ENCODE measurements around the gene STEEP1.

The STEEP1 gene

GRCh38 chrX:119605464-119606279 is 40.5 kb upstream of the STEEP1 start:
- Histone ChIP-seq H4K20me1 (ENCODE audit: insufficient read depth) (no peaks in the 10 kb centered on the region), H3K79me2 (ENCODE audit: insufficient read depth, low read depth) (peaks cover 49% of the 10 kb centered on the region), H3K27me3 (ENCODE audit: insufficient read depth, low read depth) (no peaks in the 10 kb centered on the region), H2AFZ (ENCODE audit: low read depth) (peak overlapping the region; percentile 18; the same call in 1 of the 2 replicates), H3K9ac (peak overlapping the region; percentile 94), H3K36me3 (ENCODE audit: insufficient read depth) (no peaks in the 10 kb centered on the region; the same call in 1 of the 2 replicates), H3K4me1 (ENCODE audit: low read depth, poor library complexity, severe bottlenecking) (peaks cover 46% of the 10 kb centered on the region), H3K4me3 (IDR thresholded peaks at IDR 0.05; ENCODE audit: insufficient read depth, low read depth, low read length) (no peak overlapping the region), H3K4me2 (peak overlapping the region; percentile 73; the same call in 1 of the 2 replicates), H3K27ac (peak overlapping the region; percentile 87)
- TF ChIP-seq CTCF (conservative IDR thresholded peaks at IDR 0.05; ENCODE audit: low read depth, low read length): no peak

DNA sequence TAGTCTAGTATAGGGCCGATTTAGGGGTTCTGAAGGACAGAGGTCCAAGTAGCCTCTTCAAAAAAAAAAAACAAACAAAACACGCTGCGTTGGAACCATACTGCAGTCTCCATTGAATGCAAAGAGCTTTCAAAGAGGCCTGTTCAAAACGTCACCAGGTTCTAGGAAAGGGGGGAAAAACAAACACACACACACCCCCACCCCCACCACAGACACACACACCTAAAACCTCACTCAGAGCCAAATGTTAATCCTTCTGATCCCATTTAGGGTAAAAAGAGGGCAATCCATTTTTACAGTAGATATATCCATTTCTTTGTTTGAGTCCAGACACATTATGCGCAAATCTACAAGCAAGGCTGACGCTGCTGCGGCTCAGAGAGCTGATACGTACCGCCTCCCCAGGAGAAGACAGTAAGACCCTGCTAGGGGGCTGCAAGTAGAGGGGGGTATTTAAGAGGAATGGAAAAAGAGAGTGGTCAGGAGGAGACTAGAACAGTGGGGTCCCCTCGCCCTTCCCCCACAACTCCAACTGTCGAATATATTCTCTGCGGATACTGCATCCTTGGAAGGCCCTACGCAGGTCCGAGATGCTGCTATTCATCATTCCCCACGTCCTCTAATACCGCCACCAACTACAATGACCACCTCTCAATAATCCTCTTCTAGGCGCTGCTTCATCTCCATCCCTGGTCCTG is 39.7 kb upstream of the STEEP1 start:
- no peak for TF ChIP-seq CTCF (conservative IDR thresholded peaks at IDR 0.05; ENCODE audit: low read depth, low read length)
- Histone ChIP-seq H3K4me2 (peak overlapping the region; percentile 73), H3K27me3 (ENCODE audit: insufficient read depth, low read depth) (no peaks in the 10 kb centered on the region), H3K36me3 (ENCODE audit: insufficient read depth) (no peaks in the 10 kb centered on the region; the same call in 1 of the 2 replicates), H3K4me1 (ENCODE audit: low read depth, poor library complexity, severe bottlenecking) (peaks cover 39% of the 10 kb centered on the region), H2AFZ (ENCODE audit: low read depth) (no peak overlapping the region), H3K27ac (no peak overlapping the region), H3K79me2 (ENCODE audit: insufficient read depth, low read depth) (peaks cover 56% of the 10 kb centered on the region), H3K4me3 (IDR thresholded peaks at IDR 0.05; ENCODE audit: insufficient read depth, low read depth, low read length) (no peak overlapping the region), H3K9ac (peak overlapping the region; percentile 94; the same call in 1 of the 2 replicates), H4K20me1 (ENCODE audit: insufficient read depth) (no peaks in the 10 kb centered on the region)

DNA sequence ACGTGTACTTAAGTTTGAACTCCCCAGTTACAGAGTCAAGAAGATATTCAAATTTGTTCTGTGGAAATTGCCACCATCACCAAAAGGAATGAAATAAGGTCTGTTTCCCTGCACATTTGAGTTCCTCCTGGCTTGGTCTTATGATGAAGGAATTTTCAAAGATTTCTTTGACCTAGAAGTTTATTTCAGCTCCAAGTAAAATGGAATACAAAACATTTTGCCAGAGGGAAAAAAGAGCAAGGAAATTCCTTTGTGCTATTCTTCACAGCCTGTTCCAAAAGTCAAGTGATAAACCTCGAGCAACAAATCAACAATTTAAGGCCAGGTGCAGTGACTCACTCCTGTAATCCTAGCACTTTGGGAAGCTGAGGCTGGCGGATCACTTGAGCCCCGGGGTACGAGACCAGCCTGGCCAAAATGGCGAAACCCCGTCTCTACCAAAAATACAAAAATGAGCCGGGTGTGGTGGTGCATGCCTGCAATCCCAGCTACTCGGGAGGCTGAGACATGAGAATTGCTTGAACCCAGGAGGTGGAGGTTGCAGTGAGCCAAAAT is 37.6 kb upstream of the STEEP1 start:
- Histone ChIP-seq H3K36me3 (ENCODE audit: insufficient read depth) (no peaks in the 10 kb centered on the region; the same call in 1 of the 2 replicates), H3K27ac (no peak overlapping the region), H3K4me3 (IDR thresholded peaks at IDR 0.05; ENCODE audit: insufficient read depth, low read depth, low read length) (no peak overlapping the region), H4K20me1 (ENCODE audit: insufficient read depth) (no peaks in the 10 kb centered on the region), H3K9ac (no peak overlapping the region), H2AFZ (ENCODE audit: low read depth) (no peak overlapping the region), H3K4me2 (no peak overlapping the region), H3K4me1 (ENCODE audit: low read depth, poor library complexity, severe bottlenecking) (peaks cover 39% of the 10 kb centered on the region), H3K27me3 (ENCODE audit: insufficient read depth, low read depth) (no peaks in the 10 kb centered on the region), H3K79me2 (ENCODE audit: insufficient read depth, low read depth) (peaks cover 71% of the 10 kb centered on the region)
- no peak for TF ChIP-seq CTCF (conservative IDR thresholded peaks at IDR 0.05; ENCODE audit: low read depth, low read length)

DNA sequence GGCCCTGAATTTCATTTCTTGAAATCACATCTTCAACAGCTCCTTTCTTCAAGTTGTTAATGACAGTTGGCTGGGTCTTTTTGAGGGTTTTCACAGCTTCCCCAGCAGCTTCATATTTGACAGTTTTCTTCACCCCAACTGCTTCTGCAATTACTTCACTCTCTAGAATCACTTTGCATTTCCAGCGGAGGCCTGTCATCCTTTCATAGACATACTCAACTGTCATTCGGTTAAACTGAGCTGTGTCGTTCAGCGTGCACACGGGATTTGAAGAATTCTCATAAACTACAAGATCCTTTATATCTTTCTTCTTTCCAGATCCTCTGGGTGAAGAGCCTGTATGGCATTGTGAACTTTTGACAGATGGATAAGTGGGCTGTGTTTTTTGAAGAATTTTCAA is 24.6 kb upstream of the STEEP1 start:
- Histone ChIP-seq H3K4me1 (ENCODE audit: low read depth, poor library complexity, severe bottlenecking) (no peaks in the 10 kb centered on the region), H3K4me3 (IDR thresholded peaks at IDR 0.05; ENCODE audit: insufficient read depth, low read depth, low read length) (no peak overlapping the region), H4K20me1 (ENCODE audit: insufficient read depth) (no peaks in the 10 kb centered on the region), H3K36me3 (ENCODE audit: insufficient read depth) (no peaks in the 10 kb centered on the region), H3K79me2 (ENCODE audit: insufficient read depth, low read depth) (no peaks in the 10 kb centered on the region; the same call in 1 of the 2 replicates), H3K9ac (no peak overlapping the region), H3K27me3 (ENCODE audit: insufficient read depth, low read depth) (no peaks in the 10 kb centered on the region), H3K27ac (no peak overlapping the region), H2AFZ (ENCODE audit: low read depth) (no peak overlapping the region), H3K4me2 (no peak overlapping the region)
- TF ChIP-seq CTCF (conservative IDR thresholded peaks at IDR 0.05; ENCODE audit: low read depth, low read length): no peak
